DMS114 treated with DMSO at 0.1 percent for 48 hours (cell line): ENCODE results near the gene MAP3K19.
"Not testable (repeated sequence)": the region's sequence is repeated elsewhere in the genome, so short reads cannot be mapped to it uniquely, and the experiment has no call there.

ENCODE experiments used
- DNase-seq: peaks from one replicate; lab custom pipeline; 2025; ENCODE audit not compliant: unreplicated experiment; lab: John Stamatoyannopoulos, UW

The MAP3K19 gene

GRCh38 chr2:134988994-134989605 lies 58.1 kb downstream of the MAP3K19 start:
- peak; percentile 41 for DNase-seq

GRCh38 chr2:134985061-134985460 lies 62.2 kb downstream of the MAP3K19 start:
- no peak for DNase-seq

GRCh38 chr2:134982603-134983002 lies 64.6 kb downstream of the MAP3K19 start:
- no peak for DNase-seq

- DNase-seq: no peak
These were observed 66.6 kb downstream of the MAP3K19 start for GRCh38 chr2:134980639-134981038.

- DNase-seq: no peak
These were observed 68.0 kb downstream of the MAP3K19 start for GRCh38 chr2:134979221-134979620.

GRCh38 chr2:134977104-134977503 lies 70.1 kb downstream of the MAP3K19 start:
- DNase-seq: not testable (repeated sequence)

- no peak for DNase-seq
These were observed 71.1 kb downstream of the MAP3K19 start for GRCh38 chr2:134976074-134976702.

GRCh38 chr2:134975281-134976009 lies 71.8 kb downstream of the MAP3K19 start:
- DNase-seq: no peak

GRCh38 chr2:134973241-134974138 lies 73.8 kb downstream of the MAP3K19 start:
- no peak for DNase-seq

GRCh38 chr2:134967166-134967565 lies 80.1 kb downstream of the MAP3K19 start:
- not testable (repeated sequence) for DNase-seq

GRCh38 chr2:134957477-134957876 lies 89.8 kb downstream of the MAP3K19 start:
- no peak for DNase-seq

- DNase-seq: no peak
These were observed 91.5 kb downstream of the MAP3K19 start for GRCh38 chr2:134955744-134956143.

- DNase-seq: no peak
These were observed 93.2 kb downstream of the MAP3K19 start for GRCh38 chr2:134954065-134954464.

GRCh38 chr2:134952608-134953007 lies 94.6 kb downstream of the MAP3K19 start:
- no peak for DNase-seq

GRCh38 chr2:134950886-134951285 lies 96.4 kb downstream of the MAP3K19 start:
- DNase-seq: no peak

GRCh38 chr2:134949981-134950708 lies 97.1 kb downstream of the MAP3K19 start:
- no peak for DNase-seq

- DNase-seq: no peak
These were observed 101.2 kb downstream of the MAP3K19 start for GRCh38 chr2:134946073-134946472.

- no peak for DNase-seq
These were observed 102.3 kb downstream of the MAP3K19 start for GRCh38 chr2:134944975-134945374.

- DNase-seq: no peak
These were observed 103.7 kb downstream of the MAP3K19 start for GRCh38 chr2:134943540-134943939.

GRCh38 chr2:134936691-134937090 lies 110.6 kb downstream of the MAP3K19 start:
- DNase-seq: no peak

- no peak for DNase-seq
These were observed 112.6 kb downstream of the MAP3K19 start for GRCh38 chr2:134934641-134935040.
